Tibial artery (tissue), 4 donors: Measurements from ENCODE around the gene C11orf16.
"Not testable (repeated sequence)": the region's sequence is repeated elsewhere in the genome, so short reads cannot be mapped to it uniquely, and the experiment has no call there.

ENCODE experiments used
- DNase-seq, 2 donors: peaks; one replicate each; pipeline ENCODE4 v3.0.0-alpha.2; 2019
- H3K27ac ChIP-seq, 2 donors: fragments of 200-600 bp; sonication (generic) in 1 of 2; 1 replicate in 1 of 2; 2 replicates in 1 of 2; pipeline ENCODE4 v1.5.1; 2018 to 2019; ENCODE audit warnings: mild to moderate bottlenecking in 1 of 2
- H3K27me3 ChIP-seq, 2 donors: fragments of 200-600 bp; sonication (generic) in 1 of 2; one replicate each; pipeline versions ENCODE4 v1.5.1 to v1.6.0; 2016 to 2019
- H3K36me3 ChIP-seq, 3 donors: fragments of 200-600 bp; sonication (generic) in 2 of 3; one replicate each; pipeline ENCODE4 v1.5.1; 2016 to 2019; ENCODE audit warnings: mild to moderate bottlenecking in 2 of 3
- H3K4me1 ChIP-seq, 4 donors: fragments of 200-600 bp; sonication (generic) in 2 of 4; 1 replicate in 3 of 4; 2 replicates in 1 of 4; pipeline ENCODE4 v1.5.1; 2016 to 2019
- H3K4me3 ChIP-seq, 2 donors: fragments of 200-600 bp; sonication (generic) in 1 of 2; 1 replicate in 1 of 2; 2 replicates in 1 of 2; pipeline ENCODE4 v1.5.1; 2018 to 2019; ENCODE audit warnings: mild to moderate bottlenecking in 2 of 2
- H3K9me3 ChIP-seq, 3 donors: fragments of 200-600 bp; sonication (generic) in 1 of 3; one replicate each; pipeline ENCODE4 v1.5.1; 2016 to 2019
- CTCF ChIP-seq, 2 experiments: fragments of 200-600 bp in 1 of 2; fragments of 450-650 bp in 1 of 2; IDR thresholded peaks; one replicate each; pipeline ENCODE4 v1.5.1; 2017 to 2019; ENCODE audit warnings: antibody characterized with exemption in 2 of 2, mild to moderate bottlenecking in 1 of 2, moderate library complexity in 1 of 2
- intact Hi-C: fragments of 100-400 bp; cut with DNase I; formaldehyde crosslinking; loops from one replicate; pipeline ENCODE4 v1.15.0; 2023; ENCODE audit warnings: low total_unique reads

Gene C11orf16

GRCh38 chr11:8932564-8933180 lies at the start of gene C11orf16:
TSS of gene C11orf16 (minus strand) at chr11:8932947. CDS start at chr11:8932308, 639 bp downstream.
- Histone ChIP-seq H3K9me3 (no peaks in the 10 kb centered on the region), H3K27me3 (no peaks in the 10 kb centered on the region), H3K4me3 (no peak within 1 kb of the TSS), H3K36me3 (no peaks in the 10 kb centered on the region), H3K27ac (no peak within 1 kb of the TSS), H3K4me1 (no peaks in the 10 kb centered on the region)
- TF ChIP-seq CTCF (IDR thresholded peaks at IDR 0.05): no peak
- no peak for DNase-seq
- intact Hi-C loops: no loop called here

- Histone ChIP-seq H3K9me3 (no peaks in the 10 kb centered on the region), H3K36me3 (no peaks in the 10 kb centered on the region), H3K27me3 (no peaks in the 10 kb centered on the region), H3K4me1 (no peaks in the 10 kb centered on the region), H3K27ac (no peak overlapping the region), H3K4me3 (no peak overlapping the region)
- intact Hi-C loops: no loop called here
- DNase-seq: no peak
- no peak for TF ChIP-seq CTCF (IDR thresholded peaks at IDR 0.05)
These were observed 47.7 kb upstream of the C11orf16 start for GRCh38 chr11:8980485-8980884.

- H3K27me3 ChIP-seq, H3K4me1 ChIP-seq, H3K27ac ChIP-seq, H3K4me3 ChIP-seq, H3K36me3 ChIP-seq, DNase-seq, H3K9me3 ChIP-seq, intact Hi-C loops: not testable (repeated sequence)
These were observed 46.6 kb upstream of the C11orf16 start for GRCh38 chr11:8979365-8979764.

DNA sequence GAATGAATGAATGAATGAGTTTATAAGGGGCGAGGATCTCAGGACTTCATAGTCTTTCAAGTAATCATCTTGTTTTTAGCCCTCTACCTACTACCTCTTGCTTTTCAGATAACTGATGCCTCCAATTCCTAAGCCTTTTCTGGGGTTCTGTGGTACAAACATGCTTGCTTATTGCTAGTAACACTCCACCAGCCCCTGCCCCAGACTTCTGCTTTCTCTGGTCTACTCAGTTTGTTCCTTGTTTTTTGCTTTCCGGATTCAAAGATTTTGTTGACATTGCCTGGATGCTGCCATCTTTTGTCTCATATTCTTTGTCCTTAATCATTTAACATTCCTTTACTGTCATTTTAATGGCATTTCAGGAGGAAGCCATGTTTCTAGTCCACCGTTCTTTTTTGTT lies 40.4 kb upstream of the C11orf16 start:
- DNase-seq: no peak
- intact Hi-C loops: no loop called here
- Histone ChIP-seq H3K4me1 (no peaks in the 10 kb centered on the region), H3K36me3 (no peaks in the 10 kb centered on the region), H3K4me3 (no peak overlapping the region), H3K27me3 (no peaks in the 10 kb centered on the region), H3K9me3 (no peaks in the 10 kb centered on the region), H3K27ac (no peak overlapping the region)
- no peak for TF ChIP-seq CTCF (IDR thresholded peaks at IDR 0.05)

GRCh38 chr11:8971924-8972316 lies 39.2 kb upstream of the C11orf16 start:
- H3K27ac ChIP-seq: no peak overlapping the region
- no peak for DNase-seq
- no peaks in the 10 kb centered on the region for H3K36me3 ChIP-seq
- no peaks in the 10 kb centered on the region for H3K9me3 ChIP-seq
- no peaks in the 10 kb centered on the region for H3K27me3 ChIP-seq
- no peaks in the 10 kb centered on the region for H3K4me1 ChIP-seq
- intact Hi-C loops: no loop called here
- no peak overlapping the region for H3K4me3 ChIP-seq
- TF ChIP-seq CTCF (IDR thresholded peaks at IDR 0.05): no peak

DNA sequence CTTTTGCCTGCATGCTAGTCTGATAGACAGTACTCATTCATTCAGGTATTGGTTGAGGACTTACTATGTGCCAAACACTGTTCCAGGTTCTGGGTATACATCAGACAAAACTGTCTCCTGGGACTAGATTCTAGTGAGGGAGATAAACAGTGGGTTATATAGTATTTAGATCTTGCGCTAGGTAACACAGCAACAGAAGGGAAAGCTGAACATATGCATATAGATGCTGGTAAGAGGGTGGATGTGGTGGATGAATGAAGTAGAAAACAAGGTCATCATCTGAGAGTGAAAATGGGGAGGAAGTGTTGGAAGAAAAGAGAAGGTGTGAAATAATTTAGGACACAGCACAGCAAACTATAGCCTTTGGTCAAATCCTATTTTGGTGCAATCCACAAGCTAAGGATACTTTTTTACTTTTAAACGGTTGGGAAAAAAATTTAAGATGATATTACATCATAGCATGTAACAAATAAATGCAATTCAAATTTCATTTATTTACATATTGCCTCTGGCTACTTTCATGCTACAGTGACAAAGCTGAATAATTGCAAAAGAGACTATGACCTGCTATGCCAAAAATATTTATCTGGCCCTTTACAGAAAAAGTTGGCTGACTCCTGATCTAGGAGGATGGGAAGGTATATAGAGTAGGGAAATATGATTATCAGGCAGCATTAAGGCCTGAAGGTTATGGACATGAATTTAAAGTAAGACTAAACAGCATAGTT lies 38.6 kb upstream of the C11orf16 start:
- no peaks in the 10 kb centered on the region for H3K36me3 ChIP-seq
- no peaks in the 10 kb centered on the region for H3K4me1 ChIP-seq
- no peak for TF ChIP-seq CTCF (IDR thresholded peaks at IDR 0.05)
- DNase-seq: no peak
- no peak overlapping the region for H3K4me3 ChIP-seq
- intact Hi-C loops: no loop called here
- H3K27me3 ChIP-seq: no peaks in the 10 kb centered on the region
- H3K9me3 ChIP-seq: no peaks in the 10 kb centered on the region
- no peak overlapping the region for H3K27ac ChIP-seq
